ENCODE data around the gene STUB1. TPM values are rescaled to one million over a fixed set of nuclear protein-coding genes. Genes with fewer than 3 reads are reported as not detected.
A peak's percentile ranks its signal among the peaks of the same experiment; 100 is the strongest.

The STUB1 gene
- total RNA-seq, 1 donor from 2014 or later: 124 TPM

DNA sequence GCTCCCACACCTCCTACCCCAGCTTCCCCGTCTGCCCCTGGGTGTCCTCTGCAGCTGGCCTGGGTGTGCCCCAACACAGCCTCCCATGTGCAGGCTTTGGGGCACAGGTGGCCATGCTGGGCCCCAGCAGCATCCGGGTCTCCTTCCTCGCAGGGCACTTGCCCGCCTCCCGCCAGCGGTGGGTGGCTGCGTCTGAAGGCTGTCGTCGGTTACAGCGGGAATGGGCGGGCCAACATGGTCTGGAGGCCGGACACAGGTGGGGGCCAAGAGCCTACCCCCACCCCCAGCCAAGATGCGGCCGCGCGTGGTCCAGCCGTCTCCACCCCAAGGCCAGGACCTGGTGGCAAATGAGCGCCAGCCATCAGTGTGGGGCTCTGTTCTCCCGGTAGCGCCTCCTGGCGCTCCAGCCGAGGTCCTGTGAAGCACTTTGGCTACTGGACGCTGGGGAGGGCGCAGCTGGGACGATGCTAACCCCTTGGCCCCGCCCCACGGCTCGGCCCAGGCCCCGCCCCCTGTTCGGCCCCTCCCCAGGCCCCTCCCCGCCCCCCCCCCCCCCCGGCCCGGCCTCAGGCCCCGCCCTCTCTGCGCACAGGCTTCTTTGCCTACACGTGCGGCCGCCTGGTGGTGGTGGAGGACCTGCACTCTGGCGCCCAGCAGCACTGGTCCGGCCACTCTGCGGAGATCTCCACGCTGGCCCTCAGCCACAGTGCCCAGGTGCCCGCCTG lies 19.6 kb upstream of the STUB1 start:
- Histone ChIP-seq H3K27me3 (no peaks in the 10 kb centered on the region), H3K4me1 (peaks cover 18% of the 10 kb centered on the region), H3K9me3 (no peaks in the 10 kb centered on the region), H3K4me3 (peak overlapping the region; percentile 29 to 36), H3K27ac (peak overlapping the region; percentile 75), H3K36me3 (no peaks in the 10 kb centered on the region)
- DNase-seq (ENCODE audit: extremely low spot score in 2 of 2): no peak
- TF ChIP-seq POLR2AphosphoS5 (IDR thresholded peaks at IDR 0.05; ENCODE audit: insufficient read depth in 1 of 2, low read depth in 1 of 2) (peak in 1 of 2 donors; percentile 61), POLR2A (IDR thresholded peaks at IDR 0.05) (no peak)
- TF ChIP-seq, protein P1, sequence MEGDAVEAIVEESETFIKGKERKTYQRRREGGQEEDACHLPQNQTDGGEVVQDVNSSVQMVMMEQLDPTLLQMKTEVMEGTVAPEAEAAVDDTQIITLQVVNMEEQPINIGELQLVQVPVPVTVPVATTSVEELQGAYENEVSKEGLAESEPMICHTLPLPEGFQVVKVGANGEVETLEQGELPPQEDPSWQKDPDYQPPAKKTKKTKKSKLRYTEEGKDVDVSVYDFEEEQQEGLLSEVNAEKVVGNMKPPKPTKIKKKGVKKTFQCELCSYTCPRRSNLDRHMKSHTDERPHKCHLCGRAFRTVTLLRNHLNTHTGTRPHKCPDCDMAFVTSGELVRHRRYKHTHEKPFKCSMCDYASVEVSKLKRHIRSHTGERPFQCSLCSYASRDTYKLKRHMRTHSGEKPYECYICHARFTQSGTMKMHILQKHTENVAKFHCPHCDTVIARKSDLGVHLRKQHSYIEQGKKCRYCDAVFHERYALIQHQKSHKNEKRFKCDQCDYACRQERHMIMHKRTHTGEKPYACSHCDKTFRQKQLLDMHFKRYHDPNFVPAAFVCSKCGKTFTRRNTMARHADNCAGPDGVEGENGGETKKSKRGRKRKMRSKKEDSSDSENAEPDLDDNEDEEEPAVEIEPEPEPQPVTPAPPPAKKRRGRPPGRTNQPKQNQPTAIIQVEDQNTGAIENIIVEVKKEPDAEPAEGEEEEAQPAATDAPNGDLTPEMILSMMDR (IDR thresholded peaks at IDR 0.05): peak; percentile 15 to 47 (median 40)
- intact Hi-C loops (cut with DNase I): no loop called here

DNA sequence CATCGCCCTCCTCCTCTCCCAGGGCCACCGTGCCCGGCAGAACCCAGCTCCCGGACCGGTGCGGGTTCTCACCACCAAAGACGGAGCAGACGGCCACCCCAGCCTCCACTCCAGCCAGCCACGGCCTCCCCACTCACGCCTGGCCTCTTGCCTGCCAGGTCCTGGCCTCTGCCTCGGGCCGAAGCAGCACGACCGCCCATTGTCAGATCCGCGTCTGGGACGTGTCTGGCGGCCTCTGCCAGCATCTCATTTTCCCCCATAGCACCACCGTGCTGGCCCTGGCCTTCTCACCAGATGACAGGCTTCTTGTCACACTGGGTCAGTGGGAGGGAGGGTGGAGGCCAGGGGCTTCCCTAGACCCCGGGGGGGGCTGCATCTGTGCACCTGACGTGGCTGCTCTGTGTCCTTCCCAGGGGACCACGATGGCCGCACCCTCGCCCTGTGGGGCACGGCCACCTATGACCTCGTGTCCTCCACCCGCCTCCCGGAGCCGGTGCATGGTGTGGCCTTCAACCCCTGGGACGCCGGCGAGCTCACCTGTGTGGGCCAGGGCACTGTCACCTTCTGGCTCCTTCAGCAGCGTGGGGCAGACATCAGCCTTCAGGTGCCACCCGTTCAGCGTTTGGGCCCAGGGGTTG lies 18.9 kb upstream of the STUB1 start:
- intact Hi-C loops (cut with DNase I): no loop called here

DNA sequence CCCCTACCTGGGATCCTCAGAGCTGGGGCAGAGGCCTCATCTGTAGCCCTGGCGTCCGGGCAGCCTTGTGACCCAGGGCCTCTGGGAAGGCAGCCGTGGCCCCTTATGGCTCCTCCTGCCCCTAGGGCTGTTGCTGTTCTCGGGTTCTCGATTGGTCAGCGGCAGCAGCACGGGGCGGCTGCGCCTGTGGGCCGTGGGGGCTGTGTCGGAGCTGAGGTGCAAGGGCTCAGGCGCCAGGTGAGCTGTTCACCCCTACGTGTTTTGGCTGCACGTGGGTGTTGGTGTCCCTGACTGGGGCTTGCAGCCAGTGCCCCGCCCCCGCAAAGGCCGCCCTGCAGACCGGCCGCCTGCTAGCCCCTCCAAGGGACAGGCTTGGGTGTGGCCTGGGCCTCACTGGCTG lies 18.1 kb upstream of the STUB1 start:
- Histone ChIP-seq H3K27me3 (no peaks in the 10 kb centered on the region), H3K9me3 (no peaks in the 10 kb centered on the region), H3K4me1 (peaks cover 18% of the 10 kb centered on the region), H3K36me3 (no peaks in the 10 kb centered on the region), H3K27ac (no peak overlapping the region), H3K4me3 (no peak overlapping the region)
- intact Hi-C loops (cut with DNase I): no loop called here
- TF ChIP-seq, protein P1 (IDR thresholded peaks at IDR 0.05): no peak
- TF ChIP-seq POLR2AphosphoS5 (IDR thresholded peaks at IDR 0.05; ENCODE audit: insufficient read depth in 1 of 2, low read depth in 1 of 2) (no peak), POLR2A (IDR thresholded peaks at IDR 0.05) (no peak)
- DNase-seq (ENCODE audit: extremely low spot score in 2 of 2): no peak

More for the DNA sequence above, 18.9 kb upstream of the STUB1 start:
- H3K27ac ChIP-seq: peak overlapping the region; percentile 16
- no peak for DNase-seq (ENCODE audit: extremely low spot score in 2 of 2)
- H3K27me3 ChIP-seq: no peaks in the 10 kb centered on the region
- H3K9me3 ChIP-seq: no peaks in the 10 kb centered on the region
- no peaks in the 10 kb centered on the region for H3K36me3 ChIP-seq
- H3K4me1 ChIP-seq: peaks cover 18% of the 10 kb centered on the region
- no peak for TF ChIP-seq POLR2A (IDR thresholded peaks at IDR 0.05)
- no peak for TF ChIP-seq POLR2AphosphoS5 (IDR thresholded peaks at IDR 0.05; ENCODE audit: insufficient read depth in 1 of 2, low read depth in 1 of 2)
- TF ChIP-seq, protein P1 (IDR thresholded peaks at IDR 0.05): peak in 1 of 3 experiments; percentile 3
- H3K4me3 ChIP-seq: peak overlapping the region; percentile 29 to 36

DNA sequence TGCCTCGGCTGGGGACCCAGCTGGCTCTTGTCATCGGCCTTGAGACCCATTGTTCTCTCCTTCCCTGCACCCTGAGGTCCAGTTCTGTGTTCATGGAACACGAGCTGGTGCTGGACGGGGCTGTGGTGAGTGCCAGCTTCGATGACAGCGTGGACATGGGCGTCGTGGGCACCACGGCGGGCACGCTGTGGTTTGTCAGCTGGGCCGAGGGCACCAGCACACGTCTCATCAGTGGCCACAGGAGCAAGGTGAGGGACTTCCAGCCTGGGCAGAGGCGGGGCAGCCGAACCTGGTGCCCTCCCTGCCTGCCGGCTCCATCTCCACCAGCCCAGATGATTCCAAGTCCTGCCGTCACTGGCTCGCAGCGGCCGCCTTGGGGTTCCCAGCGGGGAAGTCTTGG lies 17.6 kb upstream of the STUB1 start:
- TF ChIP-seq, protein P1 (IDR thresholded peaks at IDR 0.05): no peak
- TF ChIP-seq POLR2A (IDR thresholded peaks at IDR 0.05) (no peak), POLR2AphosphoS5 (IDR thresholded peaks at IDR 0.05; ENCODE audit: insufficient read depth in 1 of 2, low read depth in 1 of 2) (no peak)

DNA sequence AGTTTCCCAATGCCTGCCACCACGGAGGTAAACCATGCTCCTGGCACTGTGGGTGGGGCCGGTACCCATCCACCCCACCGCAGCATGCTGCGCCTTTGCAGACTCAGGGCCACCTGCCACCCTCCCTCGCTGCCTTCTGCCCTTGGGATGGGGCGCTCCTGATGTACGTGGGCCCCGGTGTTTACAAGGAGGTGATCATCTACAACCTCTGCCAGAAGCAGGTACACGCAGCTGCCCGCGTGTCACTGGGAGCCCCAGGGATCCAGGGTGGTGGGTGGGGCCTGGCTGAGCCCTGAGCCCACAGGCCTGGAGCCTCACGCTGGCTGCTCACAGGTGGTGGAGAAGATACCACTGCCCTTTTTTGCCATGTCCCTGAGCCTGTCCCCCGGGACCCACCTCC lies 13.6 kb upstream of the STUB1 start:
- H3K4me3 ChIP-seq: no peak overlapping the region
- no peak for DNase-seq (ENCODE audit: extremely low spot score in 2 of 2)
- TF ChIP-seq, protein P1 (IDR thresholded peaks at IDR 0.05): no peak
- TF ChIP-seq POLR2A (IDR thresholded peaks at IDR 0.05) (no peak), POLR2AphosphoS5 (IDR thresholded peaks at IDR 0.05; ENCODE audit: insufficient read depth in 1 of 2, low read depth in 1 of 2) (no peak)
- H3K9me3 ChIP-seq: no peaks in the 10 kb centered on the region
- H3K27ac ChIP-seq: no peak overlapping the region
- intact Hi-C loops (cut with DNase I): no loop called here
- peaks cover 25% of the 10 kb centered on the region for H3K4me1 ChIP-seq
- H3K27me3 ChIP-seq: no peaks in the 10 kb centered on the region
- peaks cover 0 to 22% of the 10 kb centered on the region in 2 donors for H3K36me3 ChIP-seq

More for the DNA sequence above, 17.6 kb upstream of the STUB1 start:
- no peak overlapping the region for H3K4me3 ChIP-seq
- H3K4me1 ChIP-seq: peaks cover 23% of the 10 kb centered on the region
- no peaks in the 10 kb centered on the region for H3K27me3 ChIP-seq
- H3K27ac ChIP-seq: no peak overlapping the region
- intact Hi-C loops (cut with DNase I): no loop called here
- DNase-seq (ENCODE audit: extremely low spot score in 2 of 2): no peak
- no peaks in the 10 kb centered on the region for H3K9me3 ChIP-seq
- no peaks in the 10 kb centered on the region for H3K36me3 ChIP-seq

Data from vagina (tissue), 2 donors.